Right ventricle myocardium inferior (tissue), 1 donor: ENCODE results near the gene BCAS3. TPM values are rescaled to one million over a fixed set of nuclear protein-coding genes. Genes with fewer than 3 reads are reported as not detected.
"Not testable (repeated sequence)": the region's sequence is repeated elsewhere in the genome, so short reads cannot be mapped to it uniquely, and the experiment has no call there.

Experiments used
- ATAC-seq: fragments of 200-7000 bp; cut with Tn5 transposase; one replicate; pipeline ENCODE4 v1.9.1; 2020; ENCODE audit warnings: mild to moderate bottlenecking, moderate library complexity
- DNase-seq: peaks from one replicate; pipeline ENCODE4 v3.0.0; 2021; ENCODE audit errors: missing footprints
- intact Hi-C: fragments of 100-400 bp; cut with DNase I; formaldehyde crosslinking; loops from one replicate; pipeline ENCODE4 v1.11.0; 2022
- total RNA-seq: library from RNA; stranded (reverse); fragmentation: NEBNext Ultra II Directional; extraction: Animal tissue kit (Norgen Biotek cat#: 25700); gene quantifications from one replicate; pipeline ENCODE4 v1.2.1, GENCODE V29; 2021
- donor health status: DM: no; HTN: yes; CAD: no; lungs with severe emphysema.

Gene BCAS3
- total RNA-seq, 1 donor from 2014 or later, result 13.3 TPM

- no peak for ATAC-seq
- intact Hi-C loops, result no loop called here
- no peak for DNase-seq
Observed at GRCh38 chr17:60901242-60901641, 223.6 kb downstream of the BCAS3 start.

DNA sequence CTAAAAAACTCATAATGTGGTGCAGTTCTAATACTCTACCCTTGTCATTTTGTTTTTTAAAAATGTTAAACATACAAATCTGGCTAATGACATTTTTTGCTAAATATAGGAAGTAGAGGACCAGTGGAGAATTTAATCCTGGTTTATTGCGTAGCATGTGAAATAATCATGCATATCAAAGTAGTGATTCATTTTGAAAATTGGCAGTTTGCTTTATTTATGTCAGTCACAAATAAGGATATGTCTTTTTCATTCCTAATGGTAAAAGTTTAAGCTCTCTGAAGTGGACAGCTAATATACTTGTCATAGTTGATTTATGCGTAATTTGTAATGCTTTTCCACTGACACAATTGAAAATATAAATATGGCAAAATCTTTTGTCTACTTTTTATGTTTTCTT, 224.2 kb downstream of the BCAS3 start:
- intact Hi-C loops, result no loop called here
- ATAC-seq, result no peak
- DNase-seq, result no peak

DNA sequence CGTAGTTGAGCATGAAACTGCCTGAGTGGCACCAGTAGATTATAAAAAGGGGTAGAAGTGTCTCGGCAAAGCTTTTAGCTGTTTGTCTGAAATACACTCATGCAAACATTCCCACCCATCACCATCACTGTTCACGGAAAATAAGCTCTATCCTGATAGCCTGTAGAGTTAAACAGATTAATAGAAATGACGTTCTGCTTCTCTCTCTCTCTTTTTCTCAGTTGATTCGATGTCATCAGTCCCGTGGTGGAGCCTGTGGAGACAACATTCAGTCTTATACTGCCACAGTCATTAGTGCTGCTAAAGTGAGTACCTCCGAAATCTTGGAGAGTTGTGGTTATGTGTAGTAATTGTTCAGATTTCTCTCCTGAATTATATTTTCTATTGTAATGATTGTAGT, 224.7 kb downstream of the BCAS3 start:
- ATAC-seq (no peak), DNase-seq (no peak)
- intact Hi-C loops, result no loop called here

- no peak for DNase-seq
- intact Hi-C loops, result no loop called here
- ATAC-seq, result no peak
Observed at GRCh38 chr17:60904582-60904981, 226.9 kb downstream of the BCAS3 start.

GRCh38 chr17:60905709-60906108, 228.1 kb downstream of the BCAS3 start:
- intact Hi-C loops, result no loop called here
- ATAC-seq (no peak), DNase-seq (no peak)

DNA sequence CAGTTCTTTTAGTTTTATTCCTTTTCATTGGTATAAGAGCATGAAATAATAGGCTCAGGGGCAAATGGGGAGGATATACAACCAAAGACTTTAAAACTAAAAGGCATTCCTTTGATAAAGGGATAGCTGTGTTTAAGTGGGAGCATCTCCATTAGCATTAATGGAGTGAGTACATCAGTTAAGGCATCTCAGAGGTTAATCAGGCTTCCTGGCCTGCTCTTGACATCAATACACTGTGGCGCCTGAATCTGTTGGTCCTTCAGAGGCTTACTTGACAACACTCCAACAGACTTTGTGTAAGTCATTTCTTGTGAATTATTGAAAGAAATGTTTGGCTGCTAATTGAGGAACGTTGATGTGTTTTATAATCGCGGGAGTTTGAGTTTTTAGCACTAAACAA, 230.7 kb downstream of the BCAS3 start:
- intact Hi-C loops, result no loop called here
- ATAC-seq, result no peak
- DNase-seq, result no peak

- ATAC-seq, result no peak
- intact Hi-C loops, result no loop called here
- DNase-seq, result no peak
Observed at GRCh38 chr17:60909405-60909804, 231.8 kb downstream of the BCAS3 start.

DNA sequence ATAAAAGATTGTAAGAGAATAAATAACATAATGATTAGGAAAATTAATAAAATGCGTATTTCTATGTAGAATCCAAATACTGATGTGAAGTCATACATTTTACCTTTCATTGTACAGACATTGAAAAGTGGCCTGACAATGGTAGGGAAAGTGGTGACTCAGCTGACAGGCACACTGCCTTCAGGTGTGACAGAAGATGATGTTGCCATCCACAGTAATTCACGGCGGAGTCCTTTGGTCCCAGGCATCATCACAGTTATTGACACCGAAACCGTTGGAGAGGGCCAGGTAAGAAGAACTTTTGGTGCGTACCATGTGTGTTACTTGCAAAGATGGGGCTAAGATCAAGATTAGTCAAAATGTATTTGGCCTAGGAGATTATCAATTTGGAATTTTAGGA, 232.8 kb downstream of the BCAS3 start:
- ATAC-seq (no peak), DNase-seq (no peak)
- intact Hi-C loops, result no loop called here

- DNase-seq (no peak), ATAC-seq (no peak)
- intact Hi-C loops, result no loop called here
Observed at GRCh38 chr17:60914078-60914477, 236.4 kb downstream of the BCAS3 start.

- ATAC-seq (no peak), DNase-seq (no peak)
- intact Hi-C loops, result no loop called here
Observed at GRCh38 chr17:60916043-60916442, 238.4 kb downstream of the BCAS3 start.

DNA sequence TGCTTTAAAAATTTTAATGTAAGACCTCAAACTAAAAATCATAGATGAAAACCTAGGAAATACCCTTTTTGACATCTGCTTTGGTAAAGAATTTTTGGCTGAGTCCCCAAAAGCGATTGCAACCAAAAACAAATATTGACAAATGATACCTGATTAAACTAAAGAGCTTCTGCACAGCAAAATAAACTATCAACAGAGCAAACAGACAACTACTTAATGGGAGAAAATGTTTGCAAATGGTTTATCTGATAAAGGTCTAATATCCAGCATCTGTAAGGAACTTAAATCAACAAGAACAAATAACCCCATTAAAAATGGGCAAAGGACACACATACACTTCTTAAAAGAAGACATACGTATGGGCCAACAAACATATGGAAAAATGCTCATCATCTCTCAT, 242.5 kb downstream of the BCAS3 start:
- no peak for ATAC-seq
- intact Hi-C loops, result no loop called here
- DNase-seq, result no peak

DNA sequence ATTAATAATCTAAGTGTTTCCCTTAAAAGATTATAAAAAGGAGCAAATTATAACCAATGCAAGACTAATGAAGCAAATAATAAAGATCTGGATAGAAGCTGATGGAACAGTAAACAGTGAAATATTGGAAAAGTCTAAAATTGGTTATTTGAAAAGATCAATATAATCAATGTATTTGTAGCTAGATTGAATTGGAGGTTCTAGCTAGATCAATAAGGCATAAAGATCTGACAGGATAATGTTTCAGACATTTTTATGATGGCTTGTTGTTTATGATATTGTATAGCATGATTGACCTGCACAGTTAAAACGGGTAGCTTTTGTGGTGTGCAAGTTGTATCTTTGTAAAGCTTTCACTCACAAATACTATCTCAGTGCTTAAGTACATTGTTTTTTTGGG, 245.3 kb downstream of the BCAS3 start:
- DNase-seq (no peak), ATAC-seq (no peak)
- intact Hi-C loops, result no loop called here

GRCh38 chr17:60926466-60927183, 249.0 kb downstream of the BCAS3 start:
- no peak for DNase-seq
- intact Hi-C loops, result no loop called here
- no peak for ATAC-seq

GRCh38 chr17:60933739-60934138, 256.1 kb downstream of the BCAS3 start:
- ATAC-seq (no peak), DNase-seq (no peak)
- intact Hi-C loops, result no loop called here

DNA sequence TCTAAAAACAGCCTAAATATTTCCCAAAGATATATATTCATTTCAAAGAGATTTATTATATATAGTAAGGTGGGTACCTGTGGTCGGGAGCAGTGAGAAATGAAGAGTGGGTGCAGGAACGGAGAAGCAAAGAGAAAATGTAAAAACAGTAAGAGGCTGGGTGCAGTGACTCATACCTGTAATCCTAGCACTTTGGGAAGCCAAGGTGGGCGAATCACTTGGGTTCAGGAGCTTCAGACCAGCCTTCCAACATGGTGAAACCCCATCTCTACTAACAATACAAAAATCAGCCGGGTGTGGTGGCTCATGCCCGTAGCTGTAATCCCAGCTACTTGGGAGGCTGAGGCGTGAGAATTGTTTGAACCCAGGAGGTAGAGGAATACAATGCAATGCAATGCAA, 257.1 kb downstream of the BCAS3 start:
- intact Hi-C loops, result no loop called here
- DNase-seq (no peak), ATAC-seq (no peak)

DNA sequence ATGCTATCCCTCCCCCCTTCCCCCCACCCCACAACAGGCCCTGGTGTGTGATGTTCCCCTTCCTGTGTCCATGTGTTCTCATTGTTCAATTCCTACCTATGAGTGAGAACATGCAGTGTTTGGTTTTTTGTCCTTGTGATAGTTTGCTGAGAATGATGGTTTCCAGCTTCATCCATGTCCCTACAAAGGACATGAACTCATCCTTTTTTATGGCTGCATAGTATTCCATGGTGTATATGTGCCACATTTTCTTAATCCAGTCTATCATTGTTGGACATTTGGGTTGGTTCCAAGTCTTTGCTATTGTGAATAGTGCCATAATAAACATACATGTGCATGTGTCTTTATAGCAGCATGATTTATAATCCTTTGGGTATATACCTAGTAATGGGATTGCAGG, 258.3 kb downstream of the BCAS3 start:
- intact Hi-C loops, DNase-seq, ATAC-seq: not testable (repeated sequence)

- DNase-seq (no peak), ATAC-seq (no peak)
- intact Hi-C loops, result no loop called here
Observed at GRCh38 chr17:60939318-60939717, 261.7 kb downstream of the BCAS3 start.

DNA sequence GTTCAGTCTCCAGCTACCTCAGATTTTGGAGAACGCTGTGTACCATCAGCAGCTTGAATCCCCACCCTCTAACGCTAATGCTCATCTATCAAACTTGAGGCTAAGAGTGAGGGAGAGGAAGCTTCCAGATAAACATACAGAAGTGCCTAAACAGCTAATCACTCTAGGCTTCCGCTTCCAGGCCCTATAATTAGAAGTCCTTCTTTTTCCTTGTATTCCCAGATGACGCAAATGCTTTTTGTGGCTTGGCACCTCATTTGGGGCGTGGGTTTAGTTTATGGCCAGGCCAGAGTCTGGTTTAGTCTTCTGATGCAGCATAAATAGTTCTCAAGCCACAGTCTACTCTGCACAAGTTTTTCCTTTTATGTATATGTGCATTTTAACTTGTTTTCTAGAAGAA, 263.4 kb downstream of the BCAS3 start:
- ATAC-seq (peak; percentile 59), DNase-seq (no peak)
- intact Hi-C loops, result no loop called here

DNA sequence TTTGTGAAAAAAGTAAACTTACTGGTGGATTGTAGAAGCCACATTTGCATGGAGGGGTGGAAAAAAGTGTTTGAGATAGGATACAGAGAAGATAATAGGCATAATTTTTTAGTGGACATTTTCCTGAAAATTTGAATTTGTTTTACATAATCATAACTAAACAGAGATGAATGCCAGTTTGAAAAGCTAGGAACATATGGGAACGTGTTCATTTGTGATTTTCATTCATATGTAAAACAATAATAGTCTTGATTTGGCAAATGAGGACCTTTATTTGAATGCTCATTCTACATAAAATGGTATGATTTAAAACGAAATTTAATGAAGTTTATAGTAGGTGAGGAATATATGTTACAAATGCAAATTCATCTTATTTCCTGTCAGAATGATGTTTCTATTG, 263.9 kb downstream of the BCAS3 start:
- intact Hi-C loops, result no loop called here
- ATAC-seq, result no peak

DNA sequence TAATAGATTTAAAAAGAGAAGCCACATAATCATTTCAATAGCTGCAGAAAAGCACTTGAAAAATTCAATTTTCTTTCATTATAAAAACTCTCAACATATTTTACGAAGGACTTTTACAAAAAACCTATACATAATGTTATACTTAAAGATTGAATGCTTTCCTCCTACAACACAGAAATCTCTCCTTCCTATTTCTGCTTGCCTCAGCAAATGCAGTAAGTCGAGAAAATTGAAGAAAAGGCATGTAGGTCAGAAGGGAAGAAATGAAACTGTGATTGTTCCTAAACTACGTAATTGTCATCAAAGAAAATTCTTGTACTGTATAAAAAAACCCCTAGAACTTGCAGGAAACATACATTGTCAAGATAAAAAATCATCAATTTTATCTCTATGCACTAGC, 267.1 kb downstream of the BCAS3 start:
- DNase-seq, result no peak
- ATAC-seq, result no peak
- intact Hi-C loops, result no loop called here

More for the DNA sequence above, 263.9 kb downstream of the BCAS3 start:
- no peak for DNase-seq

- no peak for ATAC-seq
Observed at GRCh38 chr17:60947100-60947499, 269.4 kb downstream of the BCAS3 start.

More at GRCh38 chr17:60947100-60947499, 269.4 kb downstream of the BCAS3 start:
- intact Hi-C loops, result no loop called here
- no peak for DNase-seq
